ENCODE measurements around the gene ABTB2.

ABTB2 gene

GRCh38 chr11:34105079-34105956 is 252.5 kb downstream of the ABTB2 start, which contains the start of gene NAT10:
TSS of gene NAT10 (plus strand) at chr11:34105629. CDS start at chr11:34108226, 2,597 bp downstream.
- DNase-seq (ENCODE audit: low read depth), result peak; percentile 96

- no peak for DNase-seq (ENCODE audit: low read depth)
Measured at GRCh38 chr11:34104680-34105078, 253.1 kb downstream of the ABTB2 start.
